IMR-90 (cell line): ENCODE results near the gene H6PD.

Source experiments
- BHLHE40 ChIP-seq: fragments of 150-350 bp; IDR thresholded peaks from 2 replicates; pipeline ENCODE4 v1.6.1; 2016; ENCODE audit warnings: mild to moderate bottlenecking, low read depth, low read length
- CHD1 ChIP-seq: IDR thresholded peaks from 2 replicates; pipeline ENCODE4 v1.6.1; 2012; ENCODE audit warnings: low read depth, low read length, improper control_type of control experiment
- CTCF ChIP-seq: conservative IDR thresholded peaks from 2 replicates; pipeline ENCODE4 v1.5.1; 2012; ENCODE audit warnings: mild to moderate bottlenecking, low read depth, low read length, improper control_type of control experiment
- MAFK ChIP-seq: IDR thresholded peaks from 2 replicates; pipeline ENCODE4 v1.6.1; 2012; ENCODE audit warnings: low read depth, low read length, improper control_type of control experiment
- MXI1 ChIP-seq: IDR thresholded peaks from 2 replicates; pipeline ENCODE4 v1.6.1; 2012; ENCODE audit warnings: low read depth, mild to moderate bottlenecking, low read length, moderate library complexity, borderline replicate concordance
- POLR2A ChIP-seq: IDR thresholded peaks from 2 replicates; pipeline ENCODE4 v1.6.1; 2012; ENCODE audit warnings: mild to moderate bottlenecking, low read depth, low read length
- RAD21 ChIP-seq: IDR thresholded peaks from 2 replicates; pipeline ENCODE4 v1.6.1; 2012; ENCODE audit warnings: low read length, improper control_type of control experiment
- RCOR1 ChIP-seq: IDR thresholded peaks from 2 replicates; pipeline ENCODE4 v1.6.1; 2012; ENCODE audit warnings: mild to moderate bottlenecking, low read length, improper control_type of control experiment; ENCODE audit not compliant: insufficient replicate concordance
- RFX5 ChIP-seq: IDR thresholded peaks from 2 replicates; pipeline ENCODE4 v1.8.0; 2012; ENCODE audit warnings: low read depth, mild to moderate bottlenecking, low read length, moderate library complexity
- TF ChIP-seq, protein P1 (sequence below): fragments of 150-350 bp; IDR thresholded peaks from 2 replicates; pipeline ENCODE4 v1.6.1; 2017; ENCODE audit warnings: mild to moderate bottlenecking, antibody characterized with exemption, low read length, low read depth
- TF ChIP-seq, protein P2 (sequence below): fragments of 150-350 bp; IDR thresholded peaks from 2 replicates; pipeline ENCODE4 v1.6.1; 2016; ENCODE audit warnings: low read depth, mild to moderate bottlenecking, low read length, moderate library complexity, borderline replicate concordance

- TF ChIP-seq CTCF (no peak), RAD21 (no peak), POLR2A (no peak), MAFK (no peak), BHLHE40 (no peak), MXI1 (no peak), RCOR1 (no peak), RFX5 (no peak), CHD1 (no peak)
- TF ChIP-seq, protein P1, sequence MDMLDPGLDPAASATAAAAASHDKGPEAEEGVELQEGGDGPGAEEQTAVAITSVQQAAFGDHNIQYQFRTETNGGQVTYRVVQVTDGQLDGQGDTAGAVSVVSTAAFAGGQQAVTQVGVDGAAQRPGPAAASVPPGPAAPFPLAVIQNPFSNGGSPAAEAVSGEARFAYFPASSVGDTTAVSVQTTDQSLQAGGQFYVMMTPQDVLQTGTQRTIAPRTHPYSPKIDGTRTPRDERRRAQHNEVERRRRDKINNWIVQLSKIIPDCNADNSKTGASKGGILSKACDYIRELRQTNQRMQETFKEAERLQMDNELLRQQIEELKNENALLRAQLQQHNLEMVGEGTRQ = no peak
- TF ChIP-seq, protein P2, sequence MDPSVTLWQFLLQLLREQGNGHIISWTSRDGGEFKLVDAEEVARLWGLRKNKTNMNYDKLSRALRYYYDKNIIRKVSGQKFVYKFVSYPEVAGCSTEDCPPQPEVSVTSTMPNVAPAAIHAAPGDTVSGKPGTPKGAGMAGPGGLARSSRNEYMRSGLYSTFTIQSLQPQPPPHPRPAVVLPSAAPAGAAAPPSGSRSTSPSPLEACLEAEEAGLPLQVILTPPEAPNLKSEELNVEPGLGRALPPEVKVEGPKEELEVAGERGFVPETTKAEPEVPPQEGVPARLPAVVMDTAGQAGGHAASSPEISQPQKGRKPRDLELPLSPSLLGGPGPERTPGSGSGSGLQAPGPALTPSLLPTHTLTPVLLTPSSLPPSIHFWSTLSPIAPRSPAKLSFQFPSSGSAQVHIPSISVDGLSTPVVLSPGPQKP = no peak
These were observed 29.7 kb downstream of the H6PD start for GRCh38 chr1:9263984-9264872.
